ENCODE measurements around the gene PRAMEF12. TPM values are rescaled to one million over a fixed set of nuclear protein-coding genes. Genes with fewer than 3 reads are reported as not detected.

PRAMEF12 gene
- total and polyA plus RNA-seq, 10 of the 15 experiments (the other 5 are each of a cell fraction or from before 2014, with no cell fraction given): not detected

DNA sequence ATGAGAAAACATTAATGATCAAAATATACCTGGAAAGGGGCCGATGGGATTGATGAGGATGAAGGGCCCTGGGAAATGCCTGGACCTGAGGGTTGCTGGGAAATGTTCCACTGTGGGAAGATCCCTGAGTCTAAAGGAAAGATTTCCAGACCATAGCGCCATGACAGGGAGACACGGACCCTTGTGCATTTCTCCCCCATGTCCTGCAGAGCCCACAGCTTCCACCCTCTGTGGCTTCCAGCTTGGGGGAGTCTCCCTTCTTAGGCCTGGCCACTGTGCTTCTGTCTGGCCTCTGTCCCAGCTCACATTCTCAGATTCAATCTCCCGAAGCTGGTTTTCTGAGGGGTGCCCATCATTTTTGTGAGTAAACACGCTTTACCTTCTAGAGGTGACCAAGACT is 1.0 kb upstream of the PRAMEF12 start:
- POLR2A ChIA-PET: no interaction called here
- Histone ChIP-seq H3K79me2 (ENCODE audit: control insufficient read depth, insufficient read depth, low read length) (no peaks in the 10 kb centered on the region), H3K27ac (ENCODE audit: control insufficient read depth, insufficient read depth) (no peak overlapping the region), H2AFZ (ENCODE audit: control insufficient read depth, low read depth, low read length) (no peak overlapping the region), H3K9me3 (replicated peaks; ENCODE audit: control insufficient read depth, insufficient read depth, low read length) (no peaks in the 10 kb centered on the region), H3K36me3 (ENCODE audit: control insufficient read depth in 2 of 2, insufficient read depth in 2 of 2, low read length in 1 of 2) (no peaks in the 10 kb centered on the region), H3K9ac (ENCODE audit: control insufficient read depth, insufficient read depth, low read length) (no peak overlapping the region), H3K4me1 (ENCODE audit: control insufficient read depth, insufficient read depth, low read length) (no peaks in the 10 kb centered on the region), H3K4me2 (ENCODE audit: control insufficient read depth, insufficient read depth) (no peak overlapping the region), H3K27me3 (replicated peaks in 1 of 2; ENCODE audit: control insufficient read depth in 2 of 2, insufficient read depth in 2 of 2, low read length in 1 of 2) (no peaks in the 10 kb centered on the region; a peak in 1 of 4 replicates), H4K20me1 (ENCODE audit: control insufficient read depth, insufficient read depth) (no peaks in the 10 kb centered on the region), H3K4me3 (no peak overlapping the region)
- FAIRE-seq (no peak), ATAC-seq (no peak), DNase-seq (ENCODE audit: low read depth, low spot score) (no peak)
- intact Hi-C loops (cut with micrococcal nuclease; ENCODE audit: unreplicated experiment): no loop called here
- in situ Hi-C loops (cut with MboI): no loop called here
- RAD21 ChIA-PET (ENCODE audit: unreplicated experiment): no interaction called here
- 23% methylated on average over 5 of the region's 5 CpGs for WGBS (ENCODE audit: insufficient coverage, insufficient replicate concordance, low lambda C conversion rate, missing lambda C conversion rate)
- BruUV-seq (replicated peaks): no TSS peak
- TF ChIP-seq MYC (IDR thresholded peaks at IDR 0.05; ENCODE audit: insufficient read depth, insufficient read length, insufficient replicate concordance, low read length, severe bottlenecking): no peak
- TF ChIP-seq ZNF207 (IDR thresholded peaks at IDR 0.05; ENCODE audit: borderline replicate concordance): no peak
- TF ChIP-seq, protein P1, sequence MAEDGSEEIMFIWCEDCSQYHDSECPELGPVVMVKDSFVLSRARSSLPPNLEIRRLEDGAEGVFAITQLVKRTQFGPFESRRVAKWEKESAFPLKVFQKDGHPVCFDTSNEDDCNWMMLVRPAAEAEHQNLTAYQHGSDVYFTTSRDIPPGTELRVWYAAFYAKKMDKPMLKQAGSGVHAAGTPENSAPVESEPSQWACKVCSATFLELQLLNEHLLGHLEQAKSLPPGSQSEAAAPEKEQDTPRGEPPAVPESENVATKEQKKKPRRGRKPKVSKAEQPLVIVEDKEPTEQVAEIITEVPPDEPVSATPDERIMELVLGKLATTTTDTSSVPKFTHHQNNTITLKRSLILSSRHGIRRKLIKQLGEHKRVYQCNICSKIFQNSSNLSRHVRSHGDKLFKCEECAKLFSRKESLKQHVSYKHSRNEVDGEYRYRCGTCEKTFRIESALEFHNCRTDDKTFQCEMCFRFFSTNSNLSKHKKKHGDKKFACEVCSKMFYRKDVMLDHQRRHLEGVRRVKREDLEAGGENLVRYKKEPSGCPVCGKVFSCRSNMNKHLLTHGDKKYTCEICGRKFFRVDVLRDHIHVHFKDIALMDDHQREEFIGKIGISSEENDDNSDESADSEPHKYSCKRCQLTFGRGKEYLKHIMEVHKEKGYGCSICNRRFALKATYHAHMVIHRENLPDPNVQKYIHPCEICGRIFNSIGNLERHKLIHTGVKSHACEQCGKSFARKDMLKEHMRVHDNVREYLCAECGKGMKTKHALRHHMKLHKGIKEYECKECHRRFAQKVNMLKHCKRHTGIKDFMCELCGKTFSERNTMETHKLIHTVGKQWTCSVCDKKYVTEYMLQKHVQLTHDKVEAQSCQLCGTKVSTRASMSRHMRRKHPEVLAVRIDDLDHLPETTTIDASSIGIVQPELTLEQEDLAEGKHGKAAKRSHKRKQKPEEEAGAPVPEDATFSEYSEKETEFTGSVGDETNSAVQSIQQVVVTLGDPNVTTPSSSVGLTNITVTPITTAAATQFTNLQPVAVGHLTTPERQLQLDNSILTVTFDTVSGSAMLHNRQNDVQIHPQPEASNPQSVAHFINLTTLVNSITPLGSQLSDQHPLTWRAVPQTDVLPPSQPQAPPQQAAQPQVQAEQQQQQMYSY (CRISPR knock-in tag; IDR thresholded peaks at IDR 0.05): no peak
- CTCF ChIA-PET: no interaction called here
- SMC1A ChIA-PET (ENCODE audit: uncharacterized antibody, unreplicated experiment): no interaction called here

Measured in GM12878 (cell line).